AG04449 (cell line): ENCODE measurements around the gene LIMS2.

ENCODE experiments used
- CTCF ChIA-PET: fragments of 350-600 bp; formaldehyde crosslinking; extraction: SDS; loops from one replicate; lab custom pipeline; 2021; ENCODE audit warnings: antibody characterized with exemption; lab: Yijun Ruan, JAX
- POLR2A ChIA-PET: fragments of 400-600, 350-600 bp; formaldehyde crosslinking; extraction: SDS; loops from one replicate; lab custom pipeline; 2020; ENCODE audit warnings: antibody characterized with exemption, inconsistent platforms; lab: Yijun Ruan, JAX
- DNase-seq: peaks from one replicate; pipeline ENCODE4 v3.0.0-alpha.2; 2010; ENCODE audit warnings: low read depth, low spot score
- H3K4me3 ChIP-seq: 2 replicates; pipeline ENCODE4 v1.5.1; 2011; ENCODE audit warnings: low read depth, mild to moderate bottlenecking, control low read depth, low read length
- CTCF ChIP-seq: IDR thresholded peaks from one replicate; pipeline ENCODE4 v1.5.1; 2011; ENCODE audit warnings: mild to moderate bottlenecking, moderate library complexity, low read length, control low read depth, inconsistent platforms; ENCODE audit not compliant: insufficient read depth; ENCODE audit errors: missing control alignments

LIMS2 gene

GRCh38 chr2:127591221-127591923 lies 84.0 kb downstream of the LIMS2 start:
- no peak overlapping the region for H3K4me3 ChIP-seq
- CTCF ChIA-PET = interaction anchor here (0.6 to 6.9 kb wide), 40 partner anchors 8 to 399 kb away, joined by 3 to 119 read pairs (median 4); partner anchors contain the start of genes GPR17, LIMS2 and POLR2D
- POLR2A ChIA-PET = interaction anchor here (1.2 kb wide), 1 partner anchor 56 kb away, joined by 3 read pairs; no protein-coding TSS in a partner anchor
- peak; percentile 95 for TF ChIP-seq CTCF
- DNase-seq = no peak

GRCh38 chr2:127590386-127591190 lies 84.7 kb downstream of the LIMS2 start:
- no peak overlapping the region for H3K4me3 ChIP-seq
- no peak for DNase-seq
- TF ChIP-seq CTCF = no peak
- ChIA-PET CTCF (interaction anchor here (0.6 to 6.9 kb wide), 39 partner anchors 7 to 400 kb away, joined by 3 to 119 read pairs (median 5); partner anchors contain the start of genes GPR17, LIMS2 and POLR2D), POLR2A (interaction anchor here (1.2 kb wide), 1 partner anchor 57 kb away, joined by 3 read pairs; no protein-coding TSS in a partner anchor)

GRCh38 chr2:127589841-127590240 lies 85.5 kb downstream of the LIMS2 start:
- POLR2A ChIA-PET = no interaction called here
- TF ChIP-seq CTCF = no peak
- CTCF ChIA-PET = interaction anchor here (0.6 to 6.9 kb wide), 11 partner anchors 7 to 113 kb away, joined by 3 to 119 read pairs (median 17); partner anchors contain the start of gene LIMS2
- DNase-seq = no peak
- no peak overlapping the region for H3K4me3 ChIP-seq

GRCh38 chr2:127589358-127589757 lies 86.0 kb downstream of the LIMS2 start:
- DNase-seq = no peak
- H3K4me3 ChIP-seq = no peak overlapping the region
- TF ChIP-seq CTCF = no peak
- POLR2A ChIA-PET = no interaction called here
- CTCF ChIA-PET = interaction anchor here (0.6 to 3.8 kb wide), 4 partner anchors 10 to 106 kb away, joined by 3 to 52 read pairs (median 19); no protein-coding TSS in a partner anchor
